PFSK-1 (cell line): ENCODE data around the gene ZNF326.

ENCODE experiments used
- FOXP2 ChIP-seq: optimal IDR thresholded peaks from 2 replicates; pipeline ENCODE3; 2011; ENCODE audit warnings: borderline replicate concordance, control low read depth, inconsistent platforms; ENCODE audit not compliant: insufficient read depth; ENCODE audit errors: extremely low read length, extremely low read depth
- POLR2AphosphoS5 ChIP-seq: IDR thresholded peaks from 2 replicates; pipeline ENCODE4 v1.6.1; 2012; ENCODE audit warnings: low read depth, mild to moderate bottlenecking, control low read depth, low read length, moderate library complexity
- REST ChIP-seq, 2 experiments: IDR thresholded peaks; 2 replicates each; pipeline versions ENCODE4 v1.6.1 to v1.8.0; 2011 to 2012; ENCODE audit warnings: low read depth in 2 of 2, low read length in 2 of 2, control low read depth in 1 of 2, inconsistent platforms in 1 of 2, mild to moderate bottlenecking in 1 of 2, moderate library complexity in 1 of 2; ENCODE audit not compliant: insufficient read depth in 1 of 2
- SIN3A ChIP-seq: IDR thresholded peaks from 2 replicates; pipeline ENCODE4 v1.6.1; 2012; ENCODE audit warnings: mild to moderate bottlenecking, low read length, moderate library complexity, borderline replicate concordance; ENCODE audit not compliant: insufficient read depth
- TAF1 ChIP-seq: IDR thresholded peaks from 2 replicates; pipeline ENCODE4 v1.6.1; 2012; ENCODE audit warnings: low read length, control low read depth, borderline replicate concordance; ENCODE audit not compliant: insufficient read depth

ZNF326 gene

GRCh38 chr1:89971600-89971999 is 23.3 kb upstream of the ZNF326 start:
- TF ChIP-seq REST (IDR thresholded peaks at IDR 0.05; ENCODE audit: insufficient read depth in 1 of 2, low read depth in 2 of 2, low read length in 2 of 2) (no peak), SIN3A (no peak), FOXP2 (no peak), POLR2AphosphoS5 (no peak), TAF1 (no peak)

- TF ChIP-seq SIN3A (no peak), FOXP2 (no peak), REST (IDR thresholded peaks at IDR 0.05; ENCODE audit: insufficient read depth in 1 of 2, low read depth in 2 of 2, low read length in 2 of 2) (no peak), POLR2AphosphoS5 (no peak), TAF1 (no peak)
Observed at GRCh38 chr1:89972024-89972423, 22.9 kb upstream of the ZNF326 start.

- no peak for TF ChIP-seq SIN3A
- TF ChIP-seq POLR2AphosphoS5, result no peak
- peak in 1 of 2 experiments; percentile 42; a peak in 1 of 4 replicates for TF ChIP-seq REST (IDR thresholded peaks at IDR 0.05; ENCODE audit: insufficient read depth in 1 of 2, low read depth in 2 of 2, low read length in 2 of 2)
Observed at GRCh38 chr1:89973471-89974127, 21.3 kb upstream of the ZNF326 start.

GRCh38 chr1:89974256-89974655 is 20.7 kb upstream of the ZNF326 start:
- no peak for TF ChIP-seq FOXP2

GRCh38 chr1:89974696-89975470 is 20.0 kb upstream of the ZNF326 start:
- no peak for TF ChIP-seq FOXP2
- TF ChIP-seq SIN3A, result no peak

GRCh38 chr1:89975540-89976125 is 19.3 kb upstream of the ZNF326 start:
- 0 out of 2 replicates have a peak, but pooled peaks have one; percentile 4 for TF ChIP-seq SIN3A
- TF ChIP-seq TAF1, result no peak
- no peak for TF ChIP-seq FOXP2
